Measurements from ENCODE around the gene PTPRJ. TPM values are rescaled to one million over a fixed set of nuclear protein-coding genes. Genes with fewer than 3 reads are reported as not detected.

PTPRJ gene
- total and polyA plus RNA-seq, 2 donors (not counting 1 experiment from before 2014, with no cell fraction given) = 11.2 to 20.0 TPM

GRCh38 chr11:47971501-47971900 is 8.9 kb upstream of the PTPRJ start:
- intact Hi-C loops (cut with micrococcal nuclease) = no loop called here
- Histone ChIP-seq H3K36me3 (replicated peaks in 1 of 2; ENCODE audit: control extremely low read depth in 1 of 2, control insufficient read depth in 1 of 2, extremely low read depth in 1 of 2, insufficient read depth in 2 of 2, low read length in 1 of 2) (no peaks in the 10 kb centered on the region), H4K20me1 (ENCODE audit: control insufficient read depth, insufficient read depth, low read length, poor library complexity, severe bottlenecking) (no peaks in the 10 kb centered on the region), H3K27ac (ENCODE audit: low read length in 2 of 2) (no peak overlapping the region), H3K79me2 (ENCODE audit: control insufficient read depth, insufficient read depth, low read length) (peaks cover 3% of the 10 kb centered on the region), H3K9ac (ENCODE audit: low read length) (no peak overlapping the region), H3K4me3 (ENCODE audit: control extremely low read depth in 1 of 5, extremely low read depth in 1 of 5, insufficient read depth in 1 of 5, low read depth in 2 of 5, low read length in 4 of 5) (no peak overlapping the region), H3K9me3 (ENCODE audit: control extremely low read depth in 1 of 3, control insufficient read depth in 2 of 3, insufficient read depth in 1 of 3, low read length in 2 of 3) (no peaks in the 10 kb centered on the region), H3K4me1 (ENCODE audit: control insufficient read depth in 2 of 2, insufficient read depth in 2 of 2, low read length in 2 of 2) (peaks cover 14 to 21% of the 10 kb centered on the region in 2 donors), H3K27me3 (replicated peaks in 1 of 4; ENCODE audit: control extremely low read depth in 1 of 4, control insufficient read depth in 3 of 4, insufficient read depth in 4 of 4, low read length in 3 of 4) (no peaks in the 10 kb centered on the region), H3K4me2 (replicated peaks; ENCODE audit: low read depth, low read length, poor library complexity, severe bottlenecking) (no peak overlapping the region), H2AFZ (ENCODE audit: insufficient read depth, low read depth, low read length, poor library complexity, severe bottlenecking) (no peak overlapping the region)
- Mint-ChIP-seq H3K4me1 (peaks cover 19% of the 10 kb centered on the region), H3K4me3 (no peak overlapping the region), H3K27me3 (no peaks in the 10 kb centered on the region), H3K27ac (peak overlapping the region; percentile 22), H3K9me3 (ENCODE audit: insufficient read depth) (no peaks in the 10 kb centered on the region)
- POLR2A ChIA-PET = no interaction called here
- ATAC-seq (ENCODE audit: low read depth) = no peak
- no peak for DNase-seq
- CTCF ChIA-PET = no interaction called here
- no CpG with 5 or more reads among the region's 4 CpGs for WGBS (ENCODE audit: insufficient coverage)
- TF ChIP-seq EZH2 (IDR thresholded peaks at IDR 0.05; ENCODE audit: borderline replicate concordance, insufficient read depth, low read depth, low read length, poor library complexity, severe bottlenecking) (no peak), CTCF (IDR thresholded peaks at IDR 0.05) (no peak)

DNA sequence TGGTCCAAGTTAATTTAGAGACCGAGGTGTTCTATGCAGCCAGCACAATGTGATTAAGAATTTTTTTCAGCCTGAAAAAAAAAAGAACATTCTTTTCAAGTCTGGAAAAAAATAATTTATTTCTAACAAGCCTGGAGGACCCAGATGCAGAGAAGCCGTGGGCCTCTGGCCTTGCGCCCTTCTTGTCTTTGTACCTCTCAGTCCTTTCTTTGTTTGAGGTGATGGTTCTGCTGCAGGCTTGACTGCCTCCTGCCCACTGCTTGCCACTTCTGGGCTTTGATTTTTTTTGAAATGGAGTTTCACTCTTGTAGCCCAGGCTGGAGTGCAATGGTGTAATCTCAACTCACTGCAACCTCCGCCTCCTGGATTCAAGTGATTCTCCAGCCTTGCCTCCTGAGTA is 7.2 kb upstream of the PTPRJ start:
- no peaks in the 10 kb centered on the region for H4K20me1 ChIP-seq (ENCODE audit: control insufficient read depth, insufficient read depth, low read length, poor library complexity, severe bottlenecking)
- no peak for TF ChIP-seq CTCF (IDR thresholded peaks at IDR 0.05)
- no peak for TF ChIP-seq EZH2 (IDR thresholded peaks at IDR 0.05; ENCODE audit: borderline replicate concordance, insufficient read depth, low read depth, low read length, poor library complexity, severe bottlenecking)
- peaks cover 19% of the 10 kb centered on the region for H3K4me1 Mint-ChIP-seq
- no peaks in the 10 kb centered on the region for H3K36me3 ChIP-seq (replicated peaks in 1 of 2; ENCODE audit: control extremely low read depth in 1 of 2, control insufficient read depth in 1 of 2, extremely low read depth in 1 of 2, insufficient read depth in 2 of 2, low read length in 1 of 2)
- no peak overlapping the region for H2AFZ ChIP-seq (ENCODE audit: insufficient read depth, low read depth, low read length, poor library complexity, severe bottlenecking)
- no peak overlapping the region for H3K4me3 ChIP-seq (ENCODE audit: control extremely low read depth in 1 of 5, extremely low read depth in 1 of 5, insufficient read depth in 1 of 5, low read depth in 2 of 5, low read length in 4 of 5)
- 97% methylated on average over 3 of the region's 4 CpGs for WGBS (ENCODE audit: insufficient coverage)
- H3K27ac ChIP-seq (ENCODE audit: low read length in 2 of 2) = no peak overlapping the region
- CTCF ChIA-PET = interaction anchor here (0.7 to 0.8 kb wide), 2 partner anchors 35 to 36 kb away, joined by 3 read pairs; no protein-coding TSS in a partner anchor
- no peak overlapping the region for H3K4me3 Mint-ChIP-seq
- no peaks in the 10 kb centered on the region for H3K79me2 ChIP-seq (ENCODE audit: control insufficient read depth, insufficient read depth, low read length)
- no peak for DNase-seq
- POLR2A ChIA-PET = no interaction called here
- no peak for ATAC-seq (ENCODE audit: low read depth)
- H3K27me3 Mint-ChIP-seq = no peaks in the 10 kb centered on the region
- H3K4me2 ChIP-seq (replicated peaks; ENCODE audit: low read depth, low read length, poor library complexity, severe bottlenecking) = no peak overlapping the region
- no peak overlapping the region for H3K27ac Mint-ChIP-seq
- H3K4me1 ChIP-seq (ENCODE audit: control insufficient read depth in 2 of 2, insufficient read depth in 2 of 2, low read length in 2 of 2) = peaks cover 14 to 21% of the 10 kb centered on the region in 2 donors
- no peaks in the 10 kb centered on the region for H3K9me3 Mint-ChIP-seq (ENCODE audit: insufficient read depth)
- H3K27me3 ChIP-seq (replicated peaks in 1 of 4; ENCODE audit: control extremely low read depth in 1 of 4, control insufficient read depth in 3 of 4, insufficient read depth in 4 of 4, low read length in 3 of 4) = no peaks in the 10 kb centered on the region
- H3K9ac ChIP-seq (ENCODE audit: low read length) = no peak overlapping the region
- intact Hi-C loops (cut with micrococcal nuclease) = no loop called here
- H3K9me3 ChIP-seq (ENCODE audit: control extremely low read depth in 1 of 3, control insufficient read depth in 2 of 3, insufficient read depth in 1 of 3, low read length in 2 of 3) = no peaks in the 10 kb centered on the region
